ENCODE measurements around the gene CREB1. TPM values are rescaled to one million over a fixed set of nuclear protein-coding genes. Genes with fewer than 3 reads are reported as not detected.

The CREB1 gene
- total RNA-seq, result 10 to 100 TPM; 83.4 to 86.8 TPM

DNA sequence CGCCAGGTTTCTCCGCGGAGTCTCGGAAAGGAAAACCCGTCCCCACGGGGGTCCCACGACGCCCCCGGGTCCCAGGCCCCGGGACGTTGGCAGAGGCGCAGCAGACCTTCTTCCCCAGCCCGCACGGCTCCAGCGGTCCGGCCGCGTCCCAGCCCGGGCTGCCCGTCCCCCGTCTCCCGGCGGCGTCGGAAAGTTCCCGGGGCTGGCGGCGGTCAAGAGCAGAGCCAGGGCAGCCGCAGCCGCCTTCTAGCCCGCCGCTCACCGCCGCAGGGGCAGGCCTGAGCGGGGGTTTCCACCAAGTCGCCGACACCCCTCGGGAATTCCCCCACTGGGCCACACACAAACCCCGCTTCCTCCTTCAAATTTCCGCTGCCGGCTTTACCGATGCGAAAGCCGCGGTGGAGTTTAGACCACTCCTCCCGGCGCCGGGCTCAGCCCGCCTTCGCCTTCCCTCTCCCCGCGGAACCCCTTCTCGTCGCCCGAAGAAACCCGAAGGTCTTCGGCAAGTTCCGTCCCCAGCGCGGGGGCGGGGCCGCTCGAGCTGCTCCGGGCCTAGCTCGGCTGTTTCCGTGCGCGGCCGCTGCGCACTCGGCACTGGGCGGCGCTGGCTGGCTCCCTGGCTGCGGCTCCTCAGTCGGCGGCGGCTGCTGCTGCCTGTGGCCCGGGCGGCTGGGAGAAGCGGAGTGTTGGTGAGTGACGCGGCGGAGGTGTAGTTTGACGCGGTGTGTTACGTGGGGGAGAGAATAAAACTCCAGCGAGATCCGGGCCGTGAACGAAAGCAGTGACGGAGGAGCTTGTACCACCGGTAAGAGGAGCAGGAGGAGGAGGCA, at the start of gene CREB1:
Gene CREB1 (plus strand): TSS at position 633 of the 830 bp plus-strand sequence. CDS start 25,674 bp downstream, outside the sequence.

DNA sequence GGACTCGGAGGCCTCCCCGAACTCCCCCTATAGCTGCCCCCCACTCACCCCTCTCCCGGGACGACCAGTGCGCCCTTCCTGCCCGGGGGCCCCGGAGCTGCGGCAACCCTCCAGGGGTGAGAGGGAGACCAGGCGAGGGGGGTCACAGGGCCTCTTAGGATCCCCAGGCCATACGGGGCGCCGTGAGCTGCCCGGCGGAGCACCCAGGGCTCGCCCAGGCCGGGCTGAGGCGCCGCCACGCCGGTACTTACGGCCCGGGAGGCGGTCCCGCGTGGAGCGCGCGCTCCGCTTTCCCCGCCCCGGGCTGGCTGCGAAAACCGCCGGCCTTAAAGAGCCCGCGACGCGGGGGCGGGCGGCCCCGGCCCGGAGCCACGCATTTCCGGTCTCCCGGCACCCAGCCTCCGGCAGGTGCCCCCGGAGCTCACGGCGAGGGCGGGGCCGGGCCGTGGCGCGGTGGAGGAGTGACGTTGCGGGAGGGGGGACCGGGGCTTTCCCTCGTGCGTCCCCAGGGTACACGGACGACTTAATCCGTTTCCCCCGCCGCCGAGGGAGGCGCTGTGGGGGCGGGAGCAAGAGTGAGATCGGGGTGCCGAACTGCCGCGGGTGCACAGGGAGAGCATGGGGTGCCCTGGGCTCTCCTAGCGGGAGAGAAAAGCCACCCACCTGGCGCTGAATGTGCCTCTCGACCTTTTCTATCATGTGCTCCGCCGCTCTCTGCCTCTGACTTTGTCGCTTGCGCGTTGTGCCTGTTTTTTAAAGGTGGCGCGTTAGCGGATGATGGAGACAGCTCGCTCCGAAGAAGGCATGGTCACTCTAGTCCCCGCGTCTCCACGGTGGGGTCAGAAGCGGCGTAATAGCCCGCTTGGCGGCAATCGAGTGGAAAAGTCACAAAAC, 95.5 kb downstream of the CREB1 start, which contains the start of gene METTL21A:
Gene METTL21A (minus strand): TSS at position 381 of the 894 bp plus-strand sequence. CDS start 1,019 bp downstream, outside the sequence.

Other genes starting within 250 kb of the CREB1 start
- gene METTL21A, start 95.4 kb downstream of the CREB1 start, total RNA-seq, result 10 to 100 TPM; 15.8 to 17.6 TPM
- 1 to 10 TPM; 6.7 to 8.0 TPM for gene CCNYL1, start 181.7 kb downstream of the CREB1 start, total RNA-seq
- under 1 TPM; 0.25 to 0.36 TPM for gene FZD5, start 239.9 kb downstream of the CREB1 start, total RNA-seq

Measured in activated naive CD4-positive, alpha-beta T cell treated with anti-CD3 and anti-CD28 coated beads, Interleukin-2, amount 10 ng/mL, durations not matched to agents 5 hours and 36 hours (primary cell).